ENCODE data around the gene CPNE4.

Gene CPNE4

DNA sequence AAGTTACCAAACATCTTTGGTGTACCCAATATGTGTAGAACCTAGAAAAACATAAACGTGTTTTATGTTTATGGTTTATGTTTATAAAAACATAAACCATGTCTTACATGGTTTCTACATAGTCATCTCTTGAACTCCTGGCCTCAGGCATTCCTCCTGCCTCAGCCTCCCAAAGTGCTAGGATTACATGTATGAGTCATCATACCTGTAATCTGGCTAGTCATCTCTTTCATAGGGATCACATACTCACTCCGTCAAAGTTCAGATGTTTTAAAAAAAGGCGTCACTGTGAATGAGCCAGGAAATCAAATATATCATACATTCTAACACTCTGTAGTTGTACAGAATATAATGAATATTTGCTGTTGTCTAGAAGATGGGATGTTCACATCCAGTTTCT, 178.6 kb downstream of the CPNE4 start:
- no peak for DNase-seq

DNA sequence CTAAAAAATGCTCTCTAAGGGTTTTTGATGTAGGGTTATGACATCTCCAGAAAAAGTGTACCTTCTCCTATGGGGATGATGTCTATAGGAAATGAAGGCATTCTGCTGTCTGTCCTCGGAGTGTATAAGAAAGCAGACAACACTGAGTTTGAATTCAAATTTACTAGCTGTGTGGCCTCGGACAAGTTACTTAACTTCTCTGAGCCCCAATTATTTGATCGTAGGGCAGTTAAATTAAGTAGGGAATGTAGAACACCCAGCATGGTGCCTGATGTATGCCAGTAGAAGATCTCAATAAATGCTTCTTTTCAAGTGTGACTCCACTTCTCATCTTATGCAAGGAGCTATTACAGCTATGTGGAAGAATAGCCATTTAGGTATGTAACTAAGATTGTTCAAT, 184.6 kb downstream of the CPNE4 start:
- no peak for DNase-seq

DNA sequence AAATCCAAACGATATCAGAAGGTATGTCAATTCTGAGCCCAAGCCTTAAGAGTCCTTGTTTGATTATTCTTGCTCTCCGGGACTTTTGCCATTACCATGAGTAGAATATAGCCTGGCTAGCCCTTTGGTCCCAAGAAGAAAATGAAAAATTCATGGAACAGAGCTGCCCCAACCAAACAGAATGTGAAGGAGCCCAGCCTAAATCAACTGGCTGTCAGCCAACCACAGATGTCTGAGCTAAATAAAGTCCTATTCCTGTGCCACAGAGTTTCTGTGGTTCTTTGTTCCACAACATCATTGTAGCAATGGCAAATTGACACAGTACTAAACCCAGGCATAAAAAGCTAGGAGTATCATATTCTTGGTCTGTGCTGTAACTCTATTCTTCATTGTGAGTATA, 185.2 kb downstream of the CPNE4 start:
- no peak for DNase-seq

DNA sequence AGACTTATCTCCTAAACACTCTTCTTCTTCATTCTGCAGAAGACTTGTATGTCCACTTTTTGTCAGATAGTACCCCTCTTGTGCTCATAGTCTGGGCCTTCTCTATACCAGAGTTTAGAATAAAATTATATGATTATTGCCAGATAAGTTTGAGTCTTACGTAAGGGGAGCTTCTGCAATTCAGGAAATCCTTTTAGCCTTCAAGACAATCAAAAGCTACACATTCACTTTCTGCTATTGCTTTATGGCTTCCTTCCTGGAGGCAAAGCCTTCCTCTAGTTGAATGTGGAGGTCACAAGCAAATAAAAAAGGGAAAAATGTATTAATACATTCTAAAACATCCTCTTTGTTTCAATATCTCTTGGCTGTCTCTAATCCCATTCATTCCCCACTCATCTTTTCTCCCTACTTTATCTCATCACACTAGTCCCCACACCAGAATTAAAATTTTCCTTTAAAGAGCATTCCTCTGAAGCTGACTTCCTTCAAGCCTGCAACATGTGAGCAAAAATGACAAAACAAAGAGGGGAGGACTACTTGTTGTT, 186.8 kb downstream of the CPNE4 start:
- no peak for DNase-seq

DNA sequence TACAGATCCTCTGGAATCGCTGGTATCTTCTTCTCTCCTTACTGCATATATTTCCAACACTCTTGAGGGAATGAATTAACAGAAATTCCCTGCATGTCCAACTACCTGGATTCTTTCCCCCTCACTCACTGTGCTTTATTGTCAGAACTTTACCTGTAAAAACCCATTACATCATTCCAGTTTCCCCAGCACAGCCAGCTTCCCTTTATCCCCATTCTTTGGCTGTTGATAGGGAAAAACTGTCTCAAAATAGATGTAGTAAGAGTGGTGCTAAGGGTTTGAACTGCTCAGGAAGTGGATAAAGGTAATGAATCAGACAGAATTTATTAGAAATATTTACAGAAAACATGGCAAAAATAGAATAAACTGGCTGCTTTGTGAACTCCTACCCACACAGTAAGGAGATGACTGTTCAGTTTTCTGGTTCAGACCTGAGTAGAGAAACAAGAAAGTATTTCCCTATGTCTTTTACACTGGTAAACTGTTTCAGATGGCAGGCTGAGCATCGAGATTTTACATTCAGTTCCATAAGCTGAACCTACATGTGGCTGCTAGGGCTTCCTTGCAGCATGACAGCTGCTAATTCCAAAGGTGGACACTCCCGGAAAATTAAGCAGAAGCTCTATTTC, 188.4 kb downstream of the CPNE4 start:
- DNase-seq: no peak

DNA sequence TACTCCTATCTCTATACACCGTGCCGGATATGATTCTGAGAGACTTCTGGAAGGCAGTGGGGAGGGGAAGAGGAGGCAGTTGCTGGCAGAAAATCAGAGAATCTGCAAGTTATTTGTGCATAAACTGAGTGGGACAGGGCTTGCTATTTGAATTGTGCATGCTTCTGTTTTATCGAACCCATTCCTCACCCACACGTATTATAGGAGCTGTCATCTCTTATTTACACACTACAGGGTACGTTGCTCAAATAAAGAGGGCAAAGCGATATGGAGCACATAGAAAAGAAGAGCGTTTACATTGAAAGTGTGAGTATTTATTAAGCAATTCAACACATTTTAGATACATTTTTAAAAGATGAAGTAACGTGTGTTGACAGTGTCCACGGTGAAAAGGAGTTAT, 191.6 kb downstream of the CPNE4 start:
- DNase-seq: no peak

DNA sequence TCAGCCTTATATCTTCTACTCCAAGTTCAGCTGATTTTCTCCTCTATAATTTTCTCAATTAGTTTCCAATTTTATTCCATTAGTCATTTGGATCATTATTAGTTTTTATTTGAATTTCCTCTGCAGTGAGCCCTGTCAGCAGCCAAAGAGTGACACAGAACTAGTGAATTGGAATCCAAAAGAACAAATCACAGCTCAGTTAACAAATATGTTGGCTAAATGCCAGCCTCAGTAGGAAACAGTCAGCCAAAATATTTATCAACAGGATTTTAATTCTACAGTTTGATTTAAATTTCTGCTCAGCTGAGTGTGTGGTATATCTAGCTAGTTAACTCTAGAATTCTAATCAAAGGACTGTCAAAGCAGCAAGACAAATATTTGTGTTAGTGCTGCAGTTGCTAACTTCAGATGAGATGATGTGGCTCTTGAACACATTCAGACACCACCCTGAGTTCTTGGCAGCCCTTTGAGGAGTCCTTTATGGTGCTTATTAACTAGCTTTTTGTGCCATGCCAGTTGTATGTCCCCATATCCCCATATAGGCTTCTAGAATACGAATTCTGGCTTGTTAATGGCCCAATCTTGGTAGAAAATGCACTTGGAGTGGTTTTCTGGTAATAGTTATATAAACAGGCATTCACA, 194.5 kb downstream of the CPNE4 start:
- DNase-seq: no peak

DNA sequence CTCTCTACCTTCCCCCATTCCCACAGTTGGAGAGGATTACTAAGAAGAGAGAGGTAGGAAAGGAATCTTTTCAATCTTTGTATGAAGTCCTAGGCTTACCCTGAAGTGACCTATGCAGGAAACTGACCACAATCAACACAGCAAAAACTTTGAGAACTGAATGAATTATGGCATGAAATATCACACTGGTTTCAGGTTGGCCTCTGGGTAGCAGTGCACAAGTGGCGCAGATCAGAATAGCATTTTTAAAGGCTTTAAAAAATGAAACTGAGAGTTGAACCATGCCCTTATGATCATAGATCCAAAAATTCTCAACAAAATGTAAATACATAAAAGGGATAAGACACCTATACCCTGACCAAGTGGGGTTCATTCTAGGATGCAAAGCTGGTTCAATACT, 198.9 kb downstream of the CPNE4 start:
- DNase-seq: no peak

DNA sequence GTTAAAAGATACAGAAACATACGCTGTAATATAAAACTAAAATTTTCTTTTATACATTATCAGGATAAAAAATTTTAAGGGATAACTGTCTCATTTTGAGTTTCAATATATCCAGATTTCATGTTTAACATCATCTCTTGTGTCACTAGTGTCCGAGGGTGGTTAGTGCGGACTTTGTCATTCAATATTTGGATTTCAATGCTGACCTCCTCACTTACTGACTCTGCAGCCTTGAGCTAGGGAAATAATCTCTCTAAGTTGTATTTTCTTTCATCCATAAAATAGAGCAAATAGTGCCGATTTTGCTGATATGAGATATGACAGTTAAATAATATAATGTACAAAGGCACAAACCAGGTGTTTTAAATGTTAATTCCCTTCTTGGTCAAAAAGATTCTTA, 203.2 kb downstream of the CPNE4 start:
- DNase-seq: no peak

DNA sequence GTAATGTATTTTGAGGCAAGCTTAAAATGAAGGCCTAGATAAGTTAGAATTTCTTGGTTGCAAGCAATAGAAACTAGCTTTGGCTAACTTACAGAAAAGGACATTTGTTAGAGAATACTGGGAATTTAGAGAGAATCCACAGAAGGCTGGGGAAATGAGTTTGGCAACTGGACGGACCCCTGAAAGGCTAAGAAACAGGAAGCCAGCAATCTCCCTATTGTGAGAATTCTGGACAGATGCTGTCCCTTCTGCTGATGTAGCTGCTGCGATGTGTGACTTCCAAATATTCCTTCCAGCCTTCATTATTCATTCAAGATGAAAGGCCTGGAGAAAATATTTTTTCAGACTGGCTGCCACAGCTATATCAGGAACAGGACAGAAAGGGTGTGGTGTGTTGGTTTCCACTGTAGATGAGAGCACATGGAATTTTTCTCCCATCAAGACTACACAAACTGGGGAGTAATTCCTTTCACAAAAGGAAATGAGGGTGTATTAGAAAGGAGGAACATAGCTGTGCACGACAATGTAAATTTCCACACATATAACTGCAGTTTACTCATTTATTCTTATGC, 213.5 kb downstream of the CPNE4 start:
- no peak for DNase-seq

DNA sequence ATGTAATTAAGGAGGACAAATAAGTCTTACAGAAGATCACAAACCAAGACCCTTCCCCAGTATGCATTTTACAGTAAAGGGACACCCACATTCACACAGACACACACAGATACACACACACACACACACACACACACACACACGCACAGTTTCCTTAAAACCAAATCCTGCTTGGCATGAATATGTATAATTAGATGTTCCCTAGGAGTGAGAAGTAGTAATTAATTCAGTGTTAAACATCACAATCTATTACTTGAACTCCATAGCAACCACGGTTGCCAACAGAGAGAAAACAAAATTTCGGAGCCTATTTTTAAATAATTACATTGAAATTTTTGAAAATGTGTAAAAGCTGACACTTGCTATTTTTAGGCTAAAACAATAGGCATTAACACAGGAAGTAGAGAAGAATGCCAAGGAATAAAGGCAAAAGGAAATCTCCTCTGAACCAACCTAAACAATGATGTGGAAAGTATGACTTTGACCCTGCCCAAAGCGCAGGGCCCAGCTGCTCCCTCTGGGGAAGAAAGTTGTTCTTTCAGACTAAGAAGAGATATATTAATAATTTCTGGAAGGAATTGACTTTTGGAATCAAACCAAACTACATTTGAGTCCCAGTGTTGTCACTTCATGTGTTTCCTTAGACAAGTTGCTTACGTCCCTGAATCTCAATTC, 215.3 kb downstream of the CPNE4 start:
- no peak for DNase-seq

DNA sequence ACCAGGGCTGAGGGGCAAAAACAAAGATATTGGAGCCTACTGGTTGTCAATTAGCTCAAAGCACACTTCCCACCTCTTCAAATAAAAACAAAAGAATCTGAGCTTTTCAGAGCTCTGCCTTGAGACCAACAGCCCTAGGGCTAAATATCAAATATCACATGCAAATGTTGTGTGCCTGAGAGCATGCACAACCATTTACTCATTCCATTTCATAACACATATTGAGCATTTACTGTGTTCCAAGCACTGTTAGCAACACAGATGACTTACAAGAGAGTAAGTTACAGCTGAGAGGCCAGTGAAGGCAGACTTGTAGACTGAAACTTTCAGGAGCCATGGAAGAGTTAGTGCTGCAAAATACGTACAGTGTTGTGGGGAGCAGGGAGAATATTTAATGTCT, 222.4 kb downstream of the CPNE4 start:
- no peak for DNase-seq

DNA sequence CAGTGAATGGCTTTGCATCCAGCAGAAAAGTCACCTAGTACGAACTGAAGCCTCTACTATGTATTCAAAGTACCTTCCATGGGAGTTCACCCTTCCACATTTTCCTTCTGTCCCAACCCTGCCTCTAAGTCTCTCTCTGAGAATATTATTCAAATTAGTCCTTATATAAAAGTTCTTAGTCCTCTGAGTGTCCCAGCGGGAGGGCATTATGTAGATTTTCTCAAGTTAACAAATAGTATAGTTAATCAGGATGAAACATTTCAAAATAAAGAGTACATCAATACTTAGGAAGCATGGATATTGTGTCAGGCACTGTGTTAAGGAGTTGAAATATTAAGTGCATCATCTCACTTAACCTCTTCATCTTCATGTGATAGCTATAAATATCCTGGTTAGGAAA, 223.3 kb downstream of the CPNE4 start:
- DNase-seq: no peak

DNA sequence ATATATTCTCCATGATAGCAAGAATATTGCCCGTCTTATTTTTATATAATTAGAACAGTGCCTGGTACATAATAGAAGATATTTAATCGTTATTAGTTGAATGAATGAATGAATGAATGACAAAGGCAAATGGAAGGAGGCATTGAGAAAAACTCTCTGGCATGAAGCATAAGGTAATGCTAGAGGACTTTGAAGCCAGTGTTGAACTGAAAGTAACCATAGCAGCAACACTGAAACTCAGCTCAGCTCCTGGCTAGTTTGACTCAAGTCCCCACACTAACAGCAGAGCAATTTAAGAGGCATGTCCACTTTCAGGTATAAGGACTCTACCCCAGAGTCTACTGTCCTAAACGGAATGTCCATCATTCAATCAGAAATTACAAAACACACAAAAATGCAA, 227.0 kb downstream of the CPNE4 start:
- no peak for DNase-seq

DNA sequence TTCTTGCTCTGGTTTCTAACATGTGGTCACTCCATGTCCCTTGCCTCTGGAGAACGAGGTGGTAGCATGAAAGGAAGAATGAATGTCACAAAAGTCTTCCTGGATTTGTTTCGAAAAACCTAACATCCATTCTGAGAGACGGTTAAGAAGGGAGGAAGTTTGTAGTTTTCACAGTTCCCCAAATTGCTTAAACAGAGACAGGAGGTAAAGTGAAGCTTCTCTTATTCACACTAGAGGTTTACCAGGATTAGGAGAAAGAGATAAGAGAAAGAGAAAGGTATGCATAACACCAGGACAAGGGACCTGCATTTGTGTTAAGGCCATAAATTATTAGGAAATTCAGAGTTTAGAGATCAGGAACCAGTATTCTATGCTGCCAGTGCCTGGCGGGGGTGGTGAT, 228.1 kb downstream of the CPNE4 start:
- no peak for DNase-seq

DNA sequence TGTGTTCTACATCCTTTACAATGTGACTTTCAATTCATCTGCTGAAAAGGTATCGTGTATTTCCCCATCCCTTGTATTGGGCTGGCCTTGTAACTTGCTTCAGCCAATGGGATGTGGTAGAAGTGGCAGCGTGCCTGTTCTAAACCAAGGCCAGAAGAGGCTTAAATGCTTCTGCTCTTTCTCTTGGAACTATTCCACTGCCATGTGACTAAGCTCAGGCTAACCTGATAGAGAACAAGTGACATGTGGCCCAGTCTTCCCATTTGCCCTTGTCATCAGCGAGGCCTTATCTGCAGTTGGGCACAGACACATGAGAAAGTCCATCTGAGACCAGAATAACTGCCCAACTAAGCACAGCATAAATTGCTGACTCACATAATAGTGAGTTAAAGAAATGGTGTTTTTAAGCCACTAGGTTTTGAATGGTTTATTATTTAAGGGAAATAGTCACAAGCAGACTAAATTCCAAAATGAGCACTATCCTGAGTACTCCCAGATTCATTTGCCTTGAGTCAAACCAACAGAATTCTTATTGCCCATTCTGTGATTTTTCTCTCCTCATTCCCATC, 230.2 kb downstream of the CPNE4 start:
- DNase-seq: no peak

DNA sequence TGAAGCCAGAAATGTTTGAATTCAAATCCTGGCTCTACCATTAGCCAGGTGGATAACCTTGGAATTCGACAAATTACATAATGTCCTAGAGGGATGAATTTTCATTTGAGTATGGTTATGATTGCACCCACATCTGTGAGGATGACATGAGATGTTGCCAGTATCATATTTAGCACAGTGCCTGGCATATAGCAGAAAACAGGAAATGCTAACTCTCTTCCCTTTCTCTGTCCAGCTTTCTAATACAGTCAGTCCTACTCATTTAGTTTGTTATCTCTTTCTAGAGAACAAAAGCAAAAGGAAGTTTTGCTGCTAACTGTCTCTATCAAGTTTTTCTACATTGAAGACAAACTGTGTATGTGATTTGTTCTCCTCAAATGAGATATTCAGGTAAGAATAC, 231.7 kb downstream of the CPNE4 start:
- DNase-seq: no peak

DNA sequence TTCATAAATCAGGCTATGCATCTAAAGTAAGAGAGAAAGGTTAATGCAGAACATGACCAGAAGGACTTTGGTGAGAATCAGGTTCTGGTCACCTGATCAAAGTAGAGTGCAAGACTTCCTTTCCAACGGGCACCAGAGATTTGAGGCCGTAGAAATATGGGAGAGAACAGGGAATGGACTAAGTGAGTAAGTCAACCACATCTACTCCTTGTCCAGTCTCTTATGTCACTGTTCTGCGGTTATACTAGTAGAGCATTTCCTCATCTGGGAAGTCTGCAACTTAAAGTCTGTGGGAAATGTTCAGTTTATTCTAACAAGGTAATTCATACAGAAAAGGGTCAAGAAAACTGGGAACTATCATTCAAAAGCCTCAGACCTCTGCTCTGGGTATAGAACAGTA, 232.8 kb downstream of the CPNE4 start:
- DNase-seq: no peak

DNA sequence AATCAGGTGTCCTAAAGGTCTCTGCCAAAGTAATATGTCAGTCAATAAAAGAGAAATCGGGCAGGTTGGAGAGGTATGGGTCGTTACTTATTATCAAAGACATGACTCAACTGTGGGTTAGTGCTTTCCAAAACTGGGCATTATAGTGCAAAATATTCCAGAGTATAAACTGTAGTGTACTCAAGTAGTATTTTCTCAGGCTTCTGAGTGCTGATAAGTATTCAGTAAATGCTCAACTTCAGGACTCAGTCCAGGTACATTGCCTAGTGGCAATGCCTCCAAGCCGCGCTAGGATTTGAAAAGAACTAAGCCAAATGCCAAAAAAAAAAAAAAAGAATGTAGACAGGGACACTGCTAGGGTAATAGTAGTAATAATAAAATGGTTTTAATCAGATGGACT, 233.2 kb downstream of the CPNE4 start:
- DNase-seq: no peak

DNA sequence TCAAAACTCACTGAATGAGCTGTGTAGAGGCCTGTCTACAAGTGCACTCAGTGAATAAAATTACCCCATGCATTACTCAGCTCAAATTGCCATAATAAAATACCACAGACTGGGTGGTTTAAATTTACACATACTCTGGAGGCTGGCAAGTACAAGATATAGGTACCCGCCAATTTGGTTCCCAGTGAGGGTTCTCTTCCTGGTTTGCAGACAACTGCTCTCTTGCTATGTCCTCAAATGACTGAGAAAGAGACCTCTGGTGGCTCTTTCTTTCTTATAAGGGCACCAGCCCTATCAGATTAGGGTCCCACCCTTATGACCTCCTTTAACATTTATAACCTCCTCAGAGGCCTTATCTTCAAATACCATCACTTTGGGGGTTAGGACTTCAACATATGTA, 237.0 kb downstream of the CPNE4 start:
- DNase-seq: no peak

DNA sequence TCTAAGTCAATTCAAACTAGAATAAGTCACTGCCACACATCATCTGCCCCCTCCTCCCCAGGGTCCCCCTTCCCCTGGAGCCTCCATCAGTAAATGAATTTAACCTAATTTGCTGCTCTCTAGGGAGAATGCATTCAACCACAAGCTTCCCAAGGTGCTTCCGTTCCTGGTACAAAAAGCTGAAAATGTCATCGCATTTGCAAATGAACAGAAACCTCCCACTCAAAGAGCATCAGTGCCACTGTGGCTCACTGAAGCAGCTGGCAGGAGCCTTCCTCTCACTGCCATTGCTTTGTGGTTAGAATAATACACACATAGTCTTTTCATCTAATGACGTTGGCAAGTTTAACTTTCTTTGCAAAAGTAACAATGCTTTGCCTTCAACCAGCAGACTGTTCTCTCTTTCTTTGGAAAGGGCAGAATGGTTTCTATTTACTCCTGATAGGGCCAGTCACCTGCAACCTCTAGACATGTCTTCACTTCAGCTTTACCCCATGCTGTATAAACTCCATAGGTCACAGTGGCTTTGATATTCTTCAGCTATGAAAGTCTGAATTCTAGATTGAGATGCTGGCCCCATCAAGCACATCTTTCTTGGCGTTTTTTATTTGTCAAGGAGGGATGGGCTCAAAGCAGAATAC, 238.1 kb downstream of the CPNE4 start:
- no peak for DNase-seq

DNA sequence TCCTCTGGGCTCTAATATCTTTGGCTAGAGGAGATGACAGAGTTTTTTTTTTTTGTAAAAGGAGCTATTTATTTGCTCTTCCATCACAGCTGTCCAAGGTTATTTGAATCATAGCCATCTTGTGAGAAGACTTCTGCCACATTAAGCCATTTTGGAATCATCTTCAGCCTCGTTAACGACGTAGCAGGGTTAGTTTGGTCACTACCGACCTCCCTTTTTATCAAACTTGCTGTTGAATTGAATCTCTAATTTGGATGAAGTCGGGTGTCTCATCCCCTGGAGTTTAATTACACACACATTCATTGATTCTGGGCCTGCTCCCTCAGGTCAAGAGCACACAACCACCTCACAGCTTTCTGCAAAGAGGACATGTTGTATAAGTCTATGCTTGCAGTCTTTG, 238.7 kb downstream of the CPNE4 start:
- DNase-seq: no peak

DNA sequence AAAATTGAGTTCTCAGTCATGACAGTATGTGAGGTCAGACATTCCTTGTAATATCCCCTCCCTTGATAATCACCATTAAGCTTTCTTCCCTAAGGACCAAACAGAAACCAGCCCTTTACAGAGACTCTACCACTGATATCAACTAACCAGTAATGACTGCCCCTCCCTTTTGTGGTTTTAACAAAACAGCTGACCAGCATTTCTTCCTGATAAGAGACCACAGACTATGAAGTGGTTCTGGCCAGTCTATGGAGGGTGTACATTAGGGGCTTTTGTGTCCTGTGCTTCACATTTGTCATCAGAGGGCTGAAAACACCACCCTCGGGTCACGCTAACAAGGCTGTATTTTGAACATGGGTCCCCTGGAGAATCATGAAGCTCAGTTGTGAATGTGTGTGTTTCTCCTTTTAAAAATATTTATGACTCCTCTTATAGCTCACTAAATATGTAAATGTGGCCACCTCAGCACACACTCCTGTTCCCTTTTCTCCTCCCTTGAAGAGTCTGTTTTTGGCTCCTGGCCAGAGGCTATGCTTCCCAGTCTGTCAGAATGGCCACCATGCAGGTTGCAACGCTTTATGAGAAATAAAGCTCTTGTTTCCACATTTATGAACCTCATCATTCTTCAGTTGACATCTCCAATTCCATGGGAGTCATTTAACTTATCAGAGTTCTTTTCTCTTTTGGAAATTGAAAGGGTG, 239.3 kb downstream of the CPNE4 start:
- DNase-seq: no peak

Data from CD4-positive, alpha-beta T cell treated with Interleukin-10 for 1 hour (primary cell).